Measurements from ENCODE around the gene TMEM14A.
A peak's percentile ranks its signal among the peaks of the same experiment; 100 is the strongest.
"Not testable (repeated sequence)": the region's sequence is repeated elsewhere in the genome, so short reads cannot be mapped to it uniquely, and the experiment has no call there.

The TMEM14A gene

GRCh38 chr6:52663120-52663935 is 7.6 kb upstream of the TMEM14A start:
- in situ Hi-C loops (cut with HindIII; ENCODE audit: low pct_unique_long_range_greater_than_20kb, low sequenced_read_pairs), result loop anchor here (25.0 kb wide), 1 partner anchor 251 kb away; the partner anchor contains the start of gene EFHC1
- peak; percentile 62 to 81 for DNase-seq (ENCODE audit: low read depth in 1 of 2, low spot score in 1 of 2)
- no peak for TF ChIP-seq JUND (IDR thresholded peaks at IDR 0.05; ENCODE audit: low read depth)

- no peak for TF ChIP-seq JUND (IDR thresholded peaks at IDR 0.05; ENCODE audit: low read depth)
- in situ Hi-C loops (cut with HindIII; ENCODE audit: low pct_unique_long_range_greater_than_20kb, low sequenced_read_pairs), result loop anchor here (25.0 kb wide), 1 partner anchor 252 kb away; the partner anchor contains the start of gene EFHC1
- DNase-seq (ENCODE audit: low read depth in 1 of 2, low spot score in 1 of 2), result no peak
These were observed 7.1 kb upstream of the TMEM14A start for GRCh38 chr6:52663936-52664185.

GRCh38 chr6:52664186-52664990 is 6.5 kb upstream of the TMEM14A start:
- in situ Hi-C loops (cut with HindIII; ENCODE audit: low pct_unique_long_range_greater_than_20kb, low sequenced_read_pairs), result loop anchor here (25.0 kb wide), 1 partner anchor 252 kb away; the partner anchor contains the start of gene EFHC1
- TF ChIP-seq JUND (IDR thresholded peaks at IDR 0.05; ENCODE audit: low read depth), result no peak
- DNase-seq (ENCODE audit: low read depth in 1 of 2, low spot score in 1 of 2), result peak; percentile 97

GRCh38 chr6:52664991-52665686 is 5.8 kb upstream of the TMEM14A start:
- DNase-seq (ENCODE audit: low read depth in 1 of 2, low spot score in 1 of 2), result no peak
- no peak for TF ChIP-seq JUND (IDR thresholded peaks at IDR 0.05; ENCODE audit: low read depth)
- in situ Hi-C loops (cut with HindIII; ENCODE audit: low pct_unique_long_range_greater_than_20kb, low sequenced_read_pairs), result loop anchor here (25.0 kb wide), 1 partner anchor 253 kb away; the partner anchor contains the start of gene EFHC1

- in situ Hi-C loops (cut with HindIII; ENCODE audit: low pct_unique_long_range_greater_than_20kb, low sequenced_read_pairs), result loop anchor here (25.0 kb wide), 1 partner anchor 254 kb away; the partner anchor contains the start of gene EFHC1
- DNase-seq (ENCODE audit: low read depth in 1 of 2, low spot score in 1 of 2), result no peak
These were observed 4.8 kb upstream of the TMEM14A start for GRCh38 chr6:52666071-52666470.

GRCh38 chr6:52666523-52666922 is 4.4 kb upstream of the TMEM14A start:
- in situ Hi-C loops (cut with HindIII; ENCODE audit: low pct_unique_long_range_greater_than_20kb, low sequenced_read_pairs), result loop anchor here (25.0 kb wide), 1 partner anchor 254 kb away; the partner anchor contains the start of gene EFHC1

More at GRCh38 chr6:52666071-52666470, 4.8 kb upstream of the TMEM14A start:
- no peak for TF ChIP-seq JUND (IDR thresholded peaks at IDR 0.05; ENCODE audit: low read depth)

GRCh38 chr6:52667572-52667971 is 3.3 kb upstream of the TMEM14A start:
- no peak for TF ChIP-seq JUND (IDR thresholded peaks at IDR 0.05; ENCODE audit: low read depth)
- no peak for DNase-seq (ENCODE audit: low read depth in 1 of 2, low spot score in 1 of 2)
- in situ Hi-C loops (cut with HindIII; ENCODE audit: low pct_unique_long_range_greater_than_20kb, low sequenced_read_pairs), result loop anchor here (25.0 kb wide), 1 partner anchor 255 kb away; the partner anchor contains the start of gene EFHC1

More at GRCh38 chr6:52666523-52666922, 4.4 kb upstream of the TMEM14A start:
- no peak for DNase-seq (ENCODE audit: low read depth in 1 of 2, low spot score in 1 of 2)
- no peak for TF ChIP-seq JUND (IDR thresholded peaks at IDR 0.05; ENCODE audit: low read depth)

- DNase-seq (ENCODE audit: low read depth in 1 of 2, low spot score in 1 of 2), result no peak
- in situ Hi-C loops (cut with HindIII; ENCODE audit: low pct_unique_long_range_greater_than_20kb, low sequenced_read_pairs), result loop anchor here (25.0 kb wide), 1 partner anchor 259 kb away; the partner anchor contains the start of gene EFHC1
- no peak for TF ChIP-seq JUND (IDR thresholded peaks at IDR 0.05; ENCODE audit: low read depth)
These were observed 763 bp downstream of the TMEM14A start for GRCh38 chr6:52671676-52672075.

GRCh38 chr6:52672412-52673025 is 1.6 kb downstream of the TMEM14A start:
- no peak for DNase-seq (ENCODE audit: low read depth in 1 of 2, low spot score in 1 of 2)

GRCh38 chr6:52674666-52675065 is 3.8 kb downstream of the TMEM14A start:
- TF ChIP-seq JUND (IDR thresholded peaks at IDR 0.05; ENCODE audit: low read depth), result no peak
- in situ Hi-C loops (cut with HindIII; ENCODE audit: low pct_unique_long_range_greater_than_20kb, low sequenced_read_pairs), result loop anchor here (25.0 kb wide), 1 partner anchor 262 kb away; the partner anchor contains the start of gene EFHC1

More at GRCh38 chr6:52672412-52673025, 1.6 kb downstream of the TMEM14A start:
- in situ Hi-C loops (cut with HindIII; ENCODE audit: low pct_unique_long_range_greater_than_20kb, low sequenced_read_pairs), result loop anchor here (25.0 kb wide), 1 partner anchor 260 kb away; the partner anchor contains the start of gene EFHC1
- TF ChIP-seq JUND (IDR thresholded peaks at IDR 0.05; ENCODE audit: low read depth), result no peak

GRCh38 chr6:52675372-52675771 is 4.5 kb downstream of the TMEM14A start:
- DNase-seq (ENCODE audit: low read depth in 1 of 2, low spot score in 1 of 2), result no peak
- no peak for TF ChIP-seq JUND (IDR thresholded peaks at IDR 0.05; ENCODE audit: low read depth)
- in situ Hi-C loops (cut with HindIII; ENCODE audit: low pct_unique_long_range_greater_than_20kb, low sequenced_read_pairs), result no loop called here

More at GRCh38 chr6:52674666-52675065, 3.8 kb downstream of the TMEM14A start:
- DNase-seq (ENCODE audit: low read depth in 1 of 2, low spot score in 1 of 2), result no peak

GRCh38 chr6:52676631-52677030 is 5.7 kb downstream of the TMEM14A start:
- in situ Hi-C loops (cut with HindIII; ENCODE audit: low pct_unique_long_range_greater_than_20kb, low sequenced_read_pairs); DNase-seq (ENCODE audit: low read depth in 1 of 2, low spot score in 1 of 2): not testable (repeated sequence)

Measured in T47D (cell line).